OCI-LY1 (cell line): ENCODE data around the gene PTGDR2.

Experiments used
- CTCF ChIP-seq: fragments of 200-600 bp; sonication (generic), shearing (Covaris generic); IDR thresholded peaks from 2 replicates; pipeline ENCODE4 v1.5.1; 2017; ENCODE audit warnings: mild to moderate bottlenecking, antibody characterized with exemption, low read length, moderate library complexity, mixed read lengths
- EZH2 ChIP-seq: fragments of 200-600 bp; sonication (generic), shearing (Covaris generic); IDR thresholded peaks from 2 replicates; pipeline ENCODE4 v1.8.0; 2017; ENCODE audit warnings: borderline replicate concordance, mixed run types, mild to moderate bottlenecking, antibody characterized with exemption, low read length, moderate library complexity, mixed read lengths

DNA sequence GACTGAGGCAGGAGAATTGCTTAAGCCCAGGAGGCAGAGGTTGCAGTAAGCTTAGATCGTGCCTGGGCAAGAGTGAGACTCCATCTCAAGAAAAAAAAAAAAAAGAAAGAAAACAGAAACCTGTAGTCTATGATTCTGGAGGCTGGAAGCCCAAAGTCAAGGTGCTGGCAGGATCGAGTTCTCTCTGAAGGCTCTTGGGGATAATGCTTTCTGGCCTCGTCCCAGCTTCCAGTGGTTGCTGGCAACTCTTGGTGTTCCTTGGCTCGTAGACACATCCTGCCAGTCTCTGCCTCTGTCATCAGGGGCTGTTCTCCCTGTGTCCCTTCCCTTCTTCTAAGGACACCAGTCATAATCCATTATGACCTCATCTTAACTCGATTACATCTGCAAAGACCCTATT, 30.6 kb downstream of the PTGDR2 start:
- TF ChIP-seq CTCF, result no peak
- no peak for TF ChIP-seq EZH2
